Measurements from ENCODE around the gene CXCR6. TPM values are rescaled to one million over a fixed set of nuclear protein-coding genes. Genes with fewer than 3 reads are reported as not detected.
A peak's percentile ranks its signal among the peaks of the same experiment; 100 is the strongest.
"Not testable (repeated sequence)": the region's sequence is repeated elsewhere in the genome, so short reads cannot be mapped to it uniquely, and the experiment has no call there.

Gene CXCR6
- total RNA-seq, 1 donor from 2014 or later, result 0.19 TPM

- DNase-seq (ENCODE audit: missing footprints) (no peak), ATAC-seq (peak; percentile 6)
- intact Hi-C loops (cut with DNase I), result loop anchor here (5.0 kb wide), 2 partner anchors 68 to 568 kb away; no protein-coding TSS in a partner anchor
Measured at GRCh38 chr3:45994419-45995235, 51.4 kb downstream of the CXCR6 start.

- ATAC-seq, result peak; percentile 95
- DNase-seq (ENCODE audit: missing footprints), result peak; percentile 97
- intact Hi-C loops (cut with DNase I), result loop anchor here (5.0 kb wide), 1 partner anchor 67 kb away; no protein-coding TSS in a partner anchor
Measured at GRCh38 chr3:45995236-45996192, 52.2 kb downstream of the CXCR6 start, which contains the start of gene FYCO1. TSS of gene FYCO1 (minus strand) at chr3:45995824. CDS start at chr3:45984910, 10,914 bp downstream.

GRCh38 chr3:45997499-45997898, 54.2 kb downstream of the CXCR6 start:
- ATAC-seq; DNase-seq (ENCODE audit: missing footprints): not testable (repeated sequence)
- intact Hi-C loops (cut with DNase I), result loop anchor here (5.0 kb wide), 1 partner anchor 65 kb away; no protein-coding TSS in a partner anchor

- intact Hi-C loops (cut with DNase I), result loop anchor here (5.0 kb wide), 1 partner anchor 64 kb away; no protein-coding TSS in a partner anchor
- ATAC-seq, result no peak
- no peak for DNase-seq (ENCODE audit: missing footprints)
Measured at GRCh38 chr3:45997942-45998341, 54.7 kb downstream of the CXCR6 start.

Other genes starting within 250 kb of the CXCR6 start
- not detected for gene SLC6A20, start 146.9 kb upstream of the CXCR6 start, total RNA-seq
- gene LZTFL1, start 101.3 kb upstream of the CXCR6 start, total RNA-seq, result 8.9 TPM
- gene CCR9, start 56.9 kb upstream of the CXCR6 start, total RNA-seq, result not detected
- gene FYCO1, start 52.4 kb downstream of the CXCR6 start, total RNA-seq, result 107 TPM
- gene XCR1, start 84.0 kb downstream of the CXCR6 start, total RNA-seq, result not detected

Data from Right ventricle myocardium inferior (tissue), 1 donor.